ENCODE data around the gene NCEH1. TPM values are rescaled to one million over a fixed set of nuclear protein-coding genes. Genes with fewer than 3 reads are reported as not detected.
"Not testable (repeated sequence)": the region's sequence is repeated elsewhere in the genome, so short reads cannot be mapped to it uniquely, and the experiment has no call there.

NCEH1 gene
- total RNA-seq, 5 donors from 2014 or later (not counting 1 experiment from before 2014, with no cell fraction given) = 2.4 to 3.8 (median 3.5) TPM

DNA sequence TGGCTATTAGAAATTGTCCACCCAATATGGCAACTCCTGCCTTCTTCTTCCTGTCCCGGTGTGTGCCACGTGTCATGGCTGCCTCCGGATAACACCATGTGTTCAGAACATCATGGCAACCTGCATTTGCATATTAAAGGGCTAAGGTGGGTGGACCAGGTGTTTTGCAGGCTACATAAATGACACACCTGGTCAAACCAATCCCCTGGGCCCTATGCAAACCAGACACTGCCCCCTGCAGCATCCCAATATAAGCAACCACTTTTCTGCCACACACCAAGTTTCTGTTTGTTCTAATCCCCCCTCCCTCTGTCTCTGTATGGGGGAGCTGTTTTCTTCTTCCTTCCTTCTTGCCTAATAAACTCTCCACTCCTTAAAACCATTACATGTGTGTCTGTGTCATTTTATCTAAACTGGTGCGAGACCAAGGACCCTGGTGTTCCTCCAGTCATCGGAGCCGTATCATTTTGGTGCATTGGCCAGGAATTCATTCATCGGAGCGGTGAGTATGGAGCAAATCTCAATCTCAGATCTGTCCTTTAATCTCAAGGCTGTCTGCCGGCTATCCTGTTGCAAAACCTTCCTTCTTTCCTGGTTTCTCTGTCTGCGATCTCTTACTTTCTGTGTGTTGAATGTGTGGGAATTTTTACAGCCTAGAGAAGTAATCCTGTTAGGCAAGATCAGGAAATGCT is 44.5 kb downstream of the NCEH1 start:
- no peaks in the 10 kb centered on the region for H3K27me3 ChIP-seq (replicated peaks in 1 of 2; ENCODE audit: control insufficient read depth in 2 of 2, extremely low read depth in 1 of 2, insufficient read depth in 2 of 2, low read length in 1 of 2)
- 94% methylated on average over 5 of the region's 10 CpGs for WGBS (ENCODE audit: insufficient coverage)
- H3K4me1 ChIP-seq (ENCODE audit: control insufficient read depth in 1 of 2, extremely low read depth in 1 of 2, insufficient read depth in 2 of 2, low read length in 2 of 2) = peaks cover 3 to 18% of the 10 kb centered on the region in 2 experiments
- ChIA-PET POLR2A (interaction anchor here in 1 of 2 donors (0.5 kb wide), 1 partner anchor 628 kb away, joined by 4 read pairs; no protein-coding TSS in a partner anchor), CTCF (interaction anchor here (0.6 to 6.6 kb wide), 19 partner anchors 8 to 1022 kb away, joined by 3 to 31 read pairs (median 4); no protein-coding TSS in a partner anchor)
- Mint-ChIP-seq H3K9me3 (no peaks in the 10 kb centered on the region), H3K4me3 (peak overlapping the region in 1 of 3 donors; percentile 50), H3K27me3 (no peaks in the 10 kb centered on the region), H3K36me3 (peaks cover 5% of the 10 kb centered on the region), H3K4me1 (peaks cover 21 to 34% (median 22%) of the 10 kb centered on the region in 3 donors), H3K27ac (no peak overlapping the region)
- ATAC-seq (replicated peaks in 1 of 4) (no peak), DNase-seq (no peak)
- H3K27ac ChIP-seq (ENCODE audit: low read length) = no peak overlapping the region
- no peak overlapping the region for H3K4me3 ChIP-seq (ENCODE audit: control insufficient read depth in 1 of 2, extremely low read depth in 1 of 2, low read length in 1 of 2)
- H3K9me3 ChIP-seq = no peaks in the 10 kb centered on the region
- no peaks in the 10 kb centered on the region for H3K36me3 ChIP-seq (ENCODE audit: control insufficient read depth in 2 of 2, extremely low read depth in 1 of 2, insufficient read depth in 1 of 2, low read length in 1 of 2)

GRCh38 chr3:172665510-172665909 is 45.4 kb downstream of the NCEH1 start:
- WGBS (ENCODE audit: insufficient coverage) = 81% methylated on average over 4 of the region's 9 CpGs
- H3K27me3 ChIP-seq (replicated peaks in 1 of 2; ENCODE audit: control insufficient read depth in 2 of 2, extremely low read depth in 1 of 2, insufficient read depth in 2 of 2, low read length in 1 of 2); H3K27ac ChIP-seq (ENCODE audit: low read length); ATAC-seq (replicated peaks in 1 of 4); H3K36me3 ChIP-seq (ENCODE audit: control insufficient read depth in 2 of 2, extremely low read depth in 1 of 2, insufficient read depth in 1 of 2, low read length in 1 of 2); H3K4me3 Mint-ChIP-seq; H3K27ac Mint-ChIP-seq; H3K36me3 Mint-ChIP-seq; POLR2A ChIA-PET; H3K27me3 Mint-ChIP-seq; H3K9me3 Mint-ChIP-seq; H3K9me3 ChIP-seq; H3K4me3 ChIP-seq (ENCODE audit: control insufficient read depth in 1 of 2, extremely low read depth in 1 of 2, low read length in 1 of 2): not testable (repeated sequence)
- H3K4me1 Mint-ChIP-seq = peaks cover 28 to 41% (median 31%) of the 10 kb centered on the region in 3 donors
- CTCF ChIA-PET = interaction anchor here (0.6 to 6.6 kb wide), 12 partner anchors 8 to 1021 kb away, joined by 3 to 31 read pairs (median 6); no protein-coding TSS in a partner anchor
- peak in 24 of 35 experiments; percentile 1 to 34 (median 9) for DNase-seq
- peaks cover 3 to 18% of the 10 kb centered on the region in 2 experiments for H3K4me1 ChIP-seq (ENCODE audit: control insufficient read depth in 1 of 2, extremely low read depth in 1 of 2, insufficient read depth in 2 of 2, low read length in 2 of 2)

DNA sequence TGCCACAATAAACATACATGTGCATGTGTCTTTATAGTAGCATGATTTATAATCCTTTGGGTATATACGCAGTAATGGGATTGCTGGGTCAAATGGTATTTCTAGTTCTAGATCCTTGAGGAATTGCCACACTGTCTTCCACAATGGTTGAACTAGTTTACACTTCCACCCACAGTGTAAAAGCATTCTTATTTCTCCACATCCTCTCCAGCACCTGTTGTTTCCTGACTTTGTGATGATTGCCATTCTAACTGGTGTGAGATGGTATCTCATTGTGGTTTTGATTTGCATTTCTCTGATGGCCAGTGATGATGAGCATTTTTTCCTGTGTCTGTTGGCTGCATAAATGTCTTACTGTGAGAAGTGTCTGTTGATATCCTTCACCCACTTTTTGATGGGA is 50.4 kb downstream of the NCEH1 start:
- H3K4me3 Mint-ChIP-seq; ATAC-seq (replicated peaks in 1 of 4); H3K4me1 ChIP-seq (ENCODE audit: control insufficient read depth in 1 of 2, extremely low read depth in 1 of 2, insufficient read depth in 2 of 2, low read length in 2 of 2); H3K27ac ChIP-seq (ENCODE audit: low read length); DNase-seq; POLR2A ChIA-PET; H3K9me3 Mint-ChIP-seq; H3K4me3 ChIP-seq (ENCODE audit: control insufficient read depth in 1 of 2, extremely low read depth in 1 of 2, low read length in 1 of 2); H3K36me3 ChIP-seq (ENCODE audit: control insufficient read depth in 2 of 2, extremely low read depth in 1 of 2, insufficient read depth in 1 of 2, low read length in 1 of 2); H3K9me3 ChIP-seq; H3K27me3 Mint-ChIP-seq; H3K27me3 ChIP-seq (replicated peaks in 1 of 2; ENCODE audit: control insufficient read depth in 2 of 2, extremely low read depth in 1 of 2, insufficient read depth in 2 of 2, low read length in 1 of 2); H3K36me3 Mint-ChIP-seq; CTCF ChIA-PET: not testable (repeated sequence)
- Mint-ChIP-seq H3K27ac (peak overlapping the region in 1 of 2 donors; percentile 27), H3K4me1 (peaks cover 15 to 35% (median 18%) of the 10 kb centered on the region in 3 donors)
- no CpG with 5 or more reads among the region's 1 CpG for WGBS (ENCODE audit: insufficient coverage)

GRCh38 chr3:172659246-172660002 is 51.4 kb downstream of the NCEH1 start:
- Histone ChIP-seq H3K9me3 (no peaks in the 10 kb centered on the region), H3K4me3 (ENCODE audit: control insufficient read depth in 1 of 2, extremely low read depth in 1 of 2, low read length in 1 of 2) (no peak overlapping the region), H3K27me3 (replicated peaks in 1 of 2; ENCODE audit: control insufficient read depth in 2 of 2, extremely low read depth in 1 of 2, insufficient read depth in 2 of 2, low read length in 1 of 2) (no peaks in the 10 kb centered on the region), H3K36me3 (ENCODE audit: control insufficient read depth in 2 of 2, extremely low read depth in 1 of 2, insufficient read depth in 1 of 2, low read length in 1 of 2) (no peaks in the 10 kb centered on the region), H3K27ac (ENCODE audit: low read length) (no peak overlapping the region), H3K4me1 (ENCODE audit: control insufficient read depth in 1 of 2, extremely low read depth in 1 of 2, insufficient read depth in 2 of 2, low read length in 2 of 2) (no peaks in the 10 kb centered on the region)
- no peak for ATAC-seq (replicated peaks in 1 of 4)
- CTCF ChIA-PET = interaction anchor here (0.6 to 1.4 kb wide), 3 partner anchors 7 to 259 kb away, joined by 3 to 5 read pairs (median 4); no protein-coding TSS in a partner anchor
- Mint-ChIP-seq H3K4me3 (no peak overlapping the region), H3K4me1 (peaks cover 10 to 25% (median 18%) of the 10 kb centered on the region in 3 donors), H3K27ac (no peak overlapping the region), H3K36me3 (peaks cover 2% of the 10 kb centered on the region), H3K27me3 (no peaks in the 10 kb centered on the region), H3K9me3 (no peaks in the 10 kb centered on the region)
- POLR2A ChIA-PET = no interaction called here
- DNase-seq = no peak
- 80% methylated on average over 2 of the region's 3 CpGs for WGBS (ENCODE audit: insufficient coverage)

DNA sequence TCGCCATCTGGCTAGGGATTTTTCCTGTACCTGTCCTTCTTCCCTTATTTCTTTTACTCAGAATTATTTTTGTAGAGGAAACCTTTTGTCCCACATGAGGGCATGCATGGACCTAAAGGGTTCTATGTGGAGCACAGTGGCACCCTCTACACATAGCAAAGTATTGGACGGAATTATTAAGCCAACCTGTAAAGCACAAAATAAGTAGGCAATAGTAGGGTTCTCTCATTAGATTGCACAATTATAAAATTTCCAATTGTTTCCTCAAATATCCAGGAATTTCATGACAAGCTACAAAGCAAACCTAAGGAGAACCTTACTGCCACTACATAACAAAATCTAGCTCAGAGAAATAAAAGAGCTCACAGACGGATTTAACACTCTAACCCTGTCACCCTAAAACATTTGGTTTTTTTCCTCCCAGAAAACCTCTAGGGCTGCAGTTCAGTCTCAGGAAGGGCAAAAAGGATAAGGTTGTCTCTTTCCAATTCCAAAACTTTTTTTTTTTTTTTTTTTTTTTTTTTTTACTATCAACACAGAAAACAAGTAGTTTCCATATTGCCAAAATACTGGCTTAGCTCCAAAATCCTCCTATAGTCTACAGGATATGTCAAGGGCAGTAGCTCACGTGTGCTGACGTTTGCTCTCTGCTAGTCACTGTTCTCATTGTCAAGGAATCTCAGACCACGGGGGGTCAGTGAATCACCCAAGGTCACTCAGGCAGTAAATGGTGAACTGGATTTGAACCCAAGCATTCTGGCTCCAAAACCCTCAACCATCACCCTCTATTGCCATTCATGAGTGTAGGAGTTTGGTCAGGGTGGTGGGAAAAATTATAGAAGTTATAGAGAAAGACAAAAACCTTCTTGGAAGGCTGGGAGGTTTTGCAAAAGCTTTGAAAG is 52.3 kb downstream of the NCEH1 start:
- H3K4me1 ChIP-seq (ENCODE audit: control insufficient read depth in 1 of 2, extremely low read depth in 1 of 2, insufficient read depth in 2 of 2, low read length in 2 of 2) = no peaks in the 10 kb centered on the region
- no peak overlapping the region for H3K27ac ChIP-seq (ENCODE audit: low read length)
- H3K27ac Mint-ChIP-seq = no peak overlapping the region
- 100% methylated on average over 1 of the region's 6 CpGs for WGBS (ENCODE audit: insufficient coverage)
- H3K36me3 ChIP-seq (ENCODE audit: control insufficient read depth in 2 of 2, extremely low read depth in 1 of 2, insufficient read depth in 1 of 2, low read length in 1 of 2) = no peaks in the 10 kb centered on the region
- no peaks in the 10 kb centered on the region for H3K27me3 Mint-ChIP-seq
- DNase-seq (no peak), ATAC-seq (replicated peaks in 1 of 4) (no peak)
- H3K27me3 ChIP-seq (replicated peaks in 1 of 2; ENCODE audit: control insufficient read depth in 2 of 2, extremely low read depth in 1 of 2, insufficient read depth in 2 of 2, low read length in 1 of 2) = no peaks in the 10 kb centered on the region
- H3K4me3 ChIP-seq (ENCODE audit: control insufficient read depth in 1 of 2, extremely low read depth in 1 of 2, low read length in 1 of 2) = no peak overlapping the region
- H3K4me1 Mint-ChIP-seq = peaks cover 10 to 24% (median 18%) of the 10 kb centered on the region in 3 donors
- no peaks in the 10 kb centered on the region for H3K9me3 ChIP-seq
- H3K9me3 Mint-ChIP-seq = no peaks in the 10 kb centered on the region
- POLR2A ChIA-PET = no interaction called here
- no peak overlapping the region for H3K4me3 Mint-ChIP-seq
- CTCF ChIA-PET = interaction anchor here (0.5 to 1.4 kb wide), 6 partner anchors 8 to 66 kb away, joined by 3 to 5 read pairs (median 3); no protein-coding TSS in a partner anchor
- no peaks in the 10 kb centered on the region for H3K36me3 Mint-ChIP-seq

DNA sequence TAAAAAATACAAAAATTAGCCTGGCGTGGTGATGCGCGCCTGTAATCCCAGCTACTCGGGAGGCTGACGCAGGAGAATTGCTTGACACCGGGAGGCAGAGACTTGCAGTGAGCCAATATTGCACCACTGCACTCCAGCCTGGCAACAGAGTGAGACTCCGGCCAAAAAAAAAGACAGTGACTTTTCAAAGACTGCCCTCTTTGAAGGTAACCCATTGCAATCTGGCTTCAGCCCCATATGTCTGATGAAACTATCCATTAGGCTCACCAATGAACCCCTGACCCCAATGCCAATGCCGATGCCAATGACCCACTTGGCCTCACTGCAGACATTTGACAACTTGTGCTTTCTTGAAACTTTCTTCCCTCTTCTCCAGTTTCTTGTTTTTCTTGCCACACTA is 54.3 kb downstream of the NCEH1 start:
- no peak overlapping the region for H3K27ac ChIP-seq (ENCODE audit: low read length)
- H3K4me1 ChIP-seq (ENCODE audit: control insufficient read depth in 1 of 2, extremely low read depth in 1 of 2, insufficient read depth in 2 of 2, low read length in 2 of 2) = no peaks in the 10 kb centered on the region
- peaks cover 10 to 20% (median 14%) of the 10 kb centered on the region in 3 donors for H3K4me1 Mint-ChIP-seq
- 91% methylated on average over 8 of the region's 8 CpGs for WGBS (ENCODE audit: insufficient coverage)
- DNase-seq = no peak
- ChIA-PET CTCF (interaction anchor here in 1 of 2 donors (1.0 kb wide), 1 partner anchor 9 kb away, joined by 3 read pairs; no protein-coding TSS in a partner anchor), POLR2A (no interaction called here)
- ATAC-seq (replicated peaks in 1 of 4) = no peak
- H3K4me3 Mint-ChIP-seq = no peak overlapping the region
- no peaks in the 10 kb centered on the region for H3K27me3 Mint-ChIP-seq
- H3K27ac Mint-ChIP-seq = no peak overlapping the region
- no peaks in the 10 kb centered on the region for H3K36me3 ChIP-seq (ENCODE audit: control insufficient read depth in 2 of 2, extremely low read depth in 1 of 2, insufficient read depth in 1 of 2, low read length in 1 of 2)
- no peaks in the 10 kb centered on the region for H3K27me3 ChIP-seq (replicated peaks in 1 of 2; ENCODE audit: control insufficient read depth in 2 of 2, extremely low read depth in 1 of 2, insufficient read depth in 2 of 2, low read length in 1 of 2)
- H3K36me3 Mint-ChIP-seq = peaks cover 4% of the 10 kb centered on the region
- no peak overlapping the region for H3K4me3 ChIP-seq (ENCODE audit: control insufficient read depth in 1 of 2, extremely low read depth in 1 of 2, low read length in 1 of 2)
- no peaks in the 10 kb centered on the region for H3K9me3 ChIP-seq
- H3K9me3 Mint-ChIP-seq = no peaks in the 10 kb centered on the region
